Activated CD4-positive, alpha-beta T cell treated with anti-CD3 and anti-CD28 coated beads for 36 hours (primary cell): ENCODE data around the gene BCAP29. TPM values are rescaled to one million over a fixed set of nuclear protein-coding genes. Genes with fewer than 3 reads are reported as not detected.
"Not testable (repeated sequence)": the region's sequence is repeated elsewhere in the genome, so short reads cannot be mapped to it uniquely, and the experiment has no call there.

Source experiments
- ATAC-seq: fragments of 200-7000 bp; cut with Tn5 transposase; one replicate; pipeline ENCODE4 v1.10.0; 2021; ENCODE audit warnings: mild to moderate bottlenecking, moderate library complexity
- CTCF ChIA-PET: fragments of 350-600 bp; sonication (Branson Sonifier 250); formaldehyde crosslinking; loops from one replicate; lab custom pipeline; 2021; ENCODE audit warnings: antibody characterized with exemption; lab: Charles Lee
- POLR2A ChIA-PET: fragments of 350-600 bp; sonication (Branson Sonifier 250); formaldehyde crosslinking; loops from one replicate; lab custom pipeline; 2021; ENCODE audit warnings: antibody characterized with exemption, inconsistent platforms; lab: Charles Lee
- DNase-seq: peaks from one replicate; pipeline ENCODE4 v3.0.0-alpha.2; 2020
- H3K27ac Mint-ChIP-seq: one replicate; pipeline ENCODE4 v1.8.0; 2021; ENCODE audit warnings: mixed read lengths
- H3K27me3 Mint-ChIP-seq: one replicate; pipeline ENCODE4 v1.8.0; 2021; ENCODE audit warnings: mixed read lengths
- H3K36me3 Mint-ChIP-seq: one replicate; pipeline ENCODE4 v1.8.0; 2021; ENCODE audit warnings: low read depth, mixed read lengths
- H3K4me1 Mint-ChIP-seq: one replicate; pipeline ENCODE4 v1.8.0; 2021; ENCODE audit warnings: mixed read lengths
- H3K4me3 Mint-ChIP-seq: one replicate; pipeline ENCODE4 v1.8.0; 2021; ENCODE audit warnings: mild to moderate bottlenecking, moderate library complexity, mixed read lengths
- H3K9me3 Mint-ChIP-seq: one replicate; pipeline ENCODE4 v1.8.0; 2021; ENCODE audit warnings: low read depth, mixed read lengths
- intact Hi-C, 2 experiments: fragments of 100-400 bp; cut with DNase I in 1 of 2; cut with micrococcal nuclease in 1 of 2; formaldehyde crosslinking; loops; one replicate each; pipeline versions ENCODE4 v1.14.2 to v1.15.1; 2022 to 2024; cut with DNase I, micrococcal nuclease
- total RNA-seq, 2 experiments: library from RNA; stranded (reverse); gene quantifications; one replicate each; pipeline ENCODE4 v1.2.3, GENCODE V29; 2021

BCAP29 gene
- total RNA-seq, 2 experiments from 2014 or later: 31.4 to 38.8 TPM

DNA sequence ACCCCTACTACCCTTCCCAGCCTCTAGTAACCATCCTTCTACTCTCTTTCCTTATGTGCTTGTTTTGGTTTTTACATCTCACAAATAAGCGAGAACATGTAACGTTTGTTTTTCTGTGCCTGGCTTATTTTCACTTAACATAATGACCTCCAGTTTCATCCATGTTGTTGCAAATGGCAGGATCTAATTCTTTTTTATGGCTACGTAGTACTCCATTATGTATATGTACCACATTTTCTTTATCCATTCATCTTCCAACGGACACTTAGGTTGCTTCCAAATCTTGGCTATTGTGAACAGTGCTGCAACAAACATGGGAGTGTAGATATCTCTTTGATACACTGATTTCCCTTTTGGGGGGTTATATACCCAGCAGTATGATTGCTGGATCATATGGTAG, 47.0 kb downstream of the BCAP29 start:
- ATAC-seq (no peak), DNase-seq (no peak)
- Mint-ChIP-seq H3K4me3 (no peak overlapping the region), H3K27ac (no peak overlapping the region), H3K9me3 (peaks cover 6% of the 10 kb centered on the region), H3K4me1 (peaks cover 2% of the 10 kb centered on the region), H3K27me3 (no peaks in the 10 kb centered on the region), H3K36me3 (no peaks in the 10 kb centered on the region)
- CTCF ChIA-PET: no interaction called here
- intact Hi-C loops: no loop called here
- POLR2A ChIA-PET: interaction anchor here (0.7 kb wide), 1 partner anchor 9 kb away, joined by 3 read pairs; no protein-coding TSS in a partner anchor

DNA sequence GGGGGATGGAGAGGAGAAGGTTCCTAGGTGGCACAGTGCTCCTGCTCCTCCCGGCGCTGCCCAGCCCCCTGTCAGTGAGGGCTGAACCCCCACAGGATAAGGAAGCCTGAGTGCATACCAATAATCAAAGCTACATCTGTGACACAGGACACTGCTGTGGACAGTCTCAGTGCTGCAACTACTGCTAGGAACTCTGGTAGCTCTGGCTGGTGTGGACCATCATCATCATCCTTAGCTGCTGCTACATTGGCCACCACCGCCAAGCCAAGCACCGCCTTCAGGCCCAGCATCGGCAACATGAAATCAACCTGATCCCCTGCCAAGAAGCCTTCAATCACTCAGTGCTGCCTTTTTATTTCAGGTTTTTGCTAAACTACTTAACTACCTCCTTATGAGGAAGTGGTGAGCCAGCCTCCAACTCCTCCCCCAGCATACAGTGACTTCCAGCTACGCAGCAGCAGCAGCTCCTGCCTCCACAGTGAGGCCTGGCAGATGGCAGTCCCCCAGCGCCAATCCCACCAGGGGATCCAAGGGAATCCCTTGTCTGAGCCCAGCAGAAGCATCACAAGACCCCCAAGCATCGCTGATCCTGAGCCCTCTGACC, 48.5 kb downstream of the BCAP29 start:
- peak; percentile 33 for ATAC-seq
- intact Hi-C loops: no loop called here
- POLR2A ChIA-PET: no interaction called here
- CTCF ChIA-PET: no interaction called here
- H3K4me1 Mint-ChIP-seq: peaks cover 2% of the 10 kb centered on the region
- H3K27ac Mint-ChIP-seq: no peak overlapping the region
- H3K27me3 Mint-ChIP-seq: no peaks in the 10 kb centered on the region
- peaks cover 6% of the 10 kb centered on the region for H3K9me3 Mint-ChIP-seq
- H3K36me3 Mint-ChIP-seq: no peaks in the 10 kb centered on the region
- H3K4me3 Mint-ChIP-seq: no peak overlapping the region
- DNase-seq: no peak

DNA sequence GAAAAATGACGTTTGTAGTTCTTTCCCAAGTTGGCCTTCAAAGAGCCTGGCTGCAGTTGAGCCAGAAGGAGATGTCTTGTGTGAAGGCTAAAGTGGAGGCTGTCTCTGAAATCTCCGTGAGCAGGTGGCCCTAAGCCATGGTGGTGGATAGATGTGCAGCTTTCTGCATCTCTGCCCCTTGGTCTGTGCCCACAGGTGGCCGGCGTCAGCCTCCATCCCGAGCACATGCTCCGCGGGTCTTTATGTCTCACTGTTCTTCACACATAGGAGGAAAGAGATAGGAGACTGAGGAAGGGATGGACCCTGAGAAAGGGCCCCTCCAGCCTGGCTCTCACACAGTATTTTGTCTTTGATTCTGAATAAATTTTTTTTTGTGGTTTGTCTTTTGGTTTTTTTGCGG, 50.3 kb downstream of the BCAP29 start:
- peaks cover 2% of the 10 kb centered on the region for H3K4me1 Mint-ChIP-seq

DNA sequence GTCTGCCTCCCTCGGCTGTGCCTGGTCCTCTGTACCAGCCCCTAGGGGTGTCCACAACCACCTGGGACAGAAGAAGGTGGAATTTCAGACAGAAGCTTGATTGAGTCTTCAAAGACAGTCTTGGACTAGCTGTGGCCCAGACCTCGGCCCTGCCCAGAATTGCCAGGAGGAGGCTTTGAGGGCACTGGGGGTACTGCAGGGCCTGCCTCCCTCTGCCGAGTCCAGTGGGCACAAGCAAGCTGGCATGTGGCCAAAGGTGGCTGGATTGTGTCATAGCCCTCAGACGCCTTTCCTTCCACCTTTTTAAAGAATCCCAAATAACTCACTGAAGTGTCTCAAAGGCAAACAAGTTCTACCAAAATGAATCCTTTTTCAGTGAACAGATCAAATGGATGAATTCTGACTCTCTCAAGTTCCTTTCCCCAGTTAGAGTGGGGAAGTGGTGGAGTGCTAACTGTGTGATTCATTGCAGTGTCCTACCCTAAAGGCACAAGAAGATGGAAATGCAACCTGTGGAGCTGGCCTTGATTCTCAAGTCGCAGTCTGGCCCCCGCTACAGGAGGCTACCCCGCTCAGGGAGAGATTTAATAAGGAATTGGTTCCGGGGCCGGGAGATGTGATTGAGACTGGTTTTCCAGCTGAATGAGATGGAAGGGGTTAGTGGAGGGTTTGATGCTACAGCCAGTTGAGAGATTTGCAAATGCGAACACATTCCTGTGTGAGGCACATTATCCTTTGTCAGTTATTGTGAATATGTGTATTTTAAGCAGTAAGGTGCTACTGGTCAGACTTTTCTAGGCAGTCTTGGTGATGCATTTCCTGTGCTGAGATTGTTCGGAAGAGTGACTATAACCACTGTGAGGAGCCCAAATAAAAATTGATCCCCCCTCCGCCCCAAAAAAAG, 51.8 kb downstream of the BCAP29 start:
- Mint-ChIP-seq H3K4me1 (peaks cover 2% of the 10 kb centered on the region), H3K27me3 (peaks cover 5% of the 10 kb centered on the region), H3K4me3 (no peak overlapping the region), H3K27ac (no peak overlapping the region), H3K36me3 (peaks cover 1% of the 10 kb centered on the region), H3K9me3 (peaks cover 6% of the 10 kb centered on the region)
- ChIA-PET POLR2A (no interaction called here), CTCF (no interaction called here)
- no peak for ATAC-seq
- DNase-seq: no peak
- intact Hi-C loops: no loop called here

More for the DNA sequence above, 50.3 kb downstream of the BCAP29 start:
- Mint-ChIP-seq H3K9me3 (peaks cover 6% of the 10 kb centered on the region), H3K4me3 (no peak overlapping the region), H3K36me3 (peaks cover 1% of the 10 kb centered on the region), H3K27me3 (peaks cover 3% of the 10 kb centered on the region), H3K27ac (no peak overlapping the region)
- POLR2A ChIA-PET: no interaction called here
- intact Hi-C loops: no loop called here
- DNase-seq: no peak
- ATAC-seq: no peak
- CTCF ChIA-PET: no interaction called here

DNA sequence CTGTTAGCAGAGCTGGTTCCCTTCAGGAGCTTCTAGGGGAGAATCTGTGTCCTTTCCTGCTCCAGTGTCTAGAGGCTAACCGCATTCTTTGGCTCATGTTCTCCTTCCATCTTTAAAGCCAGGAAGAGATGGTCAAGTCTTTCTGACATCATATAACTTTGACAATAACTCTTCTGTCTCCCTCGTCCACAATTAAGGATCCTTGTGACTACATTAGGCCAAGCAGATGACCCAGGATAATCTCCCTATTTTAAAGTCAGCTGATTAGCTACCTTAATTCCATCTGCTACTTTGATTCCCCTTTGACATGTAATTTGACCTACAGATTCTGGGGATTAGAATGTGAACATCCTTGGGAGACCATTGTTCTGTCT, 52.4 kb downstream of the BCAP29 start:
- Mint-ChIP-seq H3K36me3 (peaks cover 1% of the 10 kb centered on the region), H3K27ac (no peak overlapping the region), H3K4me3 (no peak overlapping the region), H3K27me3 (peaks cover 5% of the 10 kb centered on the region), H3K4me1 (peaks cover 2% of the 10 kb centered on the region), H3K9me3 (no peaks in the 10 kb centered on the region)
- POLR2A ChIA-PET: no interaction called here
- intact Hi-C loops: no loop called here
- CTCF ChIA-PET: no interaction called here
- ATAC-seq (no peak), DNase-seq (no peak)

DNA sequence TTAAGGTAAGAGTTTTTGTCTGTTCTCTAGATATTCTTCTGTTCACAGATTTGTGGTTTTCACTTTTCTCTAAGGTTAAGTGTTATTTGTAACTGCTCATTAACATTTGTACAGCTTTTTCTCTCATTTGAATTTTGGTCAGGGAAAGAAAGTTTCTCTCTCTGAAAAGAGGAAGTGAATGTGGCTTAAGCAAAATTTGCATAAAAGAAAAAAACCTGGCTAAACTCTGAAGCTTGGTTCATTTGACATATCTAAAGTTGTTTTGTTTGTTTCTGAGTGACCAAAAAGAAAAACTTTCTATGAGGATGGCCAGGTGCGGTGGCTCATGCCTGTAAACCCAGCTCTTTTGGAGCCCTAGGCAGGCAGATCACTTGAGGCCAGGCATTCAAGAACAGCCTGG, 58.5 kb downstream of the BCAP29 start:
- intact Hi-C loops: no loop called here
- ChIA-PET CTCF (interaction anchor here (0.5 to 1.6 kb wide), 2 partner anchors 23 to 226 kb away, joined by 4 read pairs; no protein-coding TSS in a partner anchor), POLR2A (no interaction called here)
- Mint-ChIP-seq H3K9me3 (no peaks in the 10 kb centered on the region), H3K27ac (no peak overlapping the region), H3K36me3 (peaks cover 1% of the 10 kb centered on the region), H3K4me3 (no peak overlapping the region), H3K27me3 (peaks cover 22% of the 10 kb centered on the region), H3K4me1 (peaks cover 9% of the 10 kb centered on the region)
- DNase-seq: no peak
- ATAC-seq: no peak

DNA sequence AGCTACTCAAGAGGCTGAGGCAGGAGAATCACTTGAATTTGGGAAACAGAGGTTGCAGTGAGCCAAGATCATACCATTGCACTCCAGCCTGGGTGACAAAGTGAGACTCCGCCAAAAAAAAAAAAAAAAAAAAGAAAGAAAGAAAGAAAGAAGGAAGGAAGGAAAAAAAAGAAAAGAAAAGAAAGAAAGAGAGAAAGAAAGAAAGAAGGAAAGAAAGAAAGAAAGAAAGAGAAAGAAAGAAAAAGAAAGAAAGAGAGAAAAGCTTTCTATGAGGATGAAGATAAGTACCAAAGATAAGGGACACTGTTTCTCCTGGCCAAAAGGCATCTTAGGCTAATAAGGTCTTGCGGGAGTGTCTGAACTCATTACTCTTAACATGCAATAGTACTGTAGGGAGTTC, 59.0 kb downstream of the BCAP29 start:
- H3K4me3 Mint-ChIP-seq, DNase-seq, ATAC-seq, H3K4me1 Mint-ChIP-seq, POLR2A ChIA-PET, H3K36me3 Mint-ChIP-seq, intact Hi-C loops, H3K27ac Mint-ChIP-seq, H3K9me3 Mint-ChIP-seq: not testable (repeated sequence)
- CTCF ChIA-PET: interaction anchor here (0.5 to 1.6 kb wide), 2 partner anchors 23 to 227 kb away, joined by 4 read pairs; no protein-coding TSS in a partner anchor
- peaks cover 22% of the 10 kb centered on the region for H3K27me3 Mint-ChIP-seq

DNA sequence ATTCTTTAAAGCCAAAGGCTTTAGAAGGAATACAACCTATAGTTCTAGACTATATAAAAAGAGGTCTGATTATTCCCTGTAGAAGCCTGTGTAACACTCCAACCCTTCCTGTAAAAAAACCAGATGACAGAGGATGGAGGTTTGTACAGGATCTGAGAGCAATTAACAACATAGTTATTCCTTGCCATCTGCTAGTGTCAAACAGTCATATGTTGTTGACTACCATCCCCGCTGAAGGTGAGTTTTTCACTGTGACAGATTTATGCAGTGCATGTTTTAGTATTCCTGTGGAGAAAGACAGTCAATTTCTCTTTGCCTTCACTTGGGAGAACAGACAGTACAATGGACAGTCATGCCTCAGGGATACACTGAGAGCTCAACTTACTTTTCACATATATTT, 61.6 kb downstream of the BCAP29 start:
- H3K27ac Mint-ChIP-seq: no peak overlapping the region
- no peak overlapping the region for H3K4me3 Mint-ChIP-seq
- H3K27me3 Mint-ChIP-seq: peaks cover 23% of the 10 kb centered on the region
- DNase-seq (no peak), ATAC-seq (no peak)
- H3K36me3 Mint-ChIP-seq: no peaks in the 10 kb centered on the region
- no peaks in the 10 kb centered on the region for H3K9me3 Mint-ChIP-seq
- ChIA-PET POLR2A (interaction anchor here (0.7 kb wide), 1 partner anchor 202 kb away, joined by 3 read pairs; no protein-coding TSS in a partner anchor), CTCF (no interaction called here)
- peaks cover 14% of the 10 kb centered on the region for H3K4me1 Mint-ChIP-seq
- intact Hi-C loops: no loop called here

DNA sequence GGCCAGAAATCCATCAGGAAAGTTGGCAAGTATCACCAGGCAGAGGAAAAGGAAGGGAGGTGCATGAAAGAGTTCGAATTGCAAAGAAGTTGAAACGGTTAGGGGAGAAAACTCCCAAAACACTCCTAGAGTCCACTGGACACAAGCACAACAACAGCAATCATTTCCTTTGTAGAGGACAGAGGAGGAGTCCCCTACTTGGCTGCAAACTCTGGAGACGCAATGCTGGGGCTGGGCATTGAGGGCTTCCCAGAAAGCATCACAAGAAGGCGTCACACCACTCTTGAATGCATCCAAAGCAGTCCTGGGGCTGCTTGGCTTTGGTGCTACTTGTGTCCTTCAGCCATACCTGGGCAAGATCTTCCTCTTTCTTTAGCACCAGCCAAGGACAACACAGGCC, 62.5 kb downstream of the BCAP29 start:
- no peaks in the 10 kb centered on the region for H3K36me3 Mint-ChIP-seq
- no peaks in the 10 kb centered on the region for H3K9me3 Mint-ChIP-seq
- peaks cover 25% of the 10 kb centered on the region for H3K27me3 Mint-ChIP-seq
- no peak overlapping the region for H3K4me3 Mint-ChIP-seq
- H3K4me1 Mint-ChIP-seq: peaks cover 14% of the 10 kb centered on the region
- ATAC-seq (no peak), DNase-seq (no peak)
- intact Hi-C loops: no loop called here
- ChIA-PET CTCF (no interaction called here), POLR2A (interaction anchor here (0.6 to 0.7 kb wide), 2 partner anchors 177 to 203 kb away, joined by 3 to 5 read pairs; no protein-coding TSS in a partner anchor)
- H3K27ac Mint-ChIP-seq: no peak overlapping the region

DNA sequence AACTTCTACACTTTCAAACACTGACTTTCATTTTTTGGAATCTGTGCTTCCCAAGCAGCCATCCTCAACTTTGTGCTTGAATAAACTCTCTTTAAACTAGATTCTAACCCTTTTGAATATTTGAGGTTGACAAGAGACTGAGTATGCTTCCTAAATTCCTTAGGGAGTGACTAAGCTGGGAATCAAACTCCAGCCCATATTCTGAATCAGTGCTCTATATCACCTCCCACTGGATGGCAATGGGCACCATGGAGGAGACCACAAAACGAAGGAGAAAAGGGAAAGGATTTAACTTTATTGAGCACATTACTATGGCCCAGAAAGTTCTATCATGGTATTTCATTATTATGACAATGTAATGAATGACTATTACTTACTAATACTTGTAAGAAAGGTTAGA, 63.4 kb downstream of the BCAP29 start:
- CTCF ChIA-PET: no interaction called here
- no peak for ATAC-seq
- H3K27me3 Mint-ChIP-seq: peaks cover 21% of the 10 kb centered on the region

DNA sequence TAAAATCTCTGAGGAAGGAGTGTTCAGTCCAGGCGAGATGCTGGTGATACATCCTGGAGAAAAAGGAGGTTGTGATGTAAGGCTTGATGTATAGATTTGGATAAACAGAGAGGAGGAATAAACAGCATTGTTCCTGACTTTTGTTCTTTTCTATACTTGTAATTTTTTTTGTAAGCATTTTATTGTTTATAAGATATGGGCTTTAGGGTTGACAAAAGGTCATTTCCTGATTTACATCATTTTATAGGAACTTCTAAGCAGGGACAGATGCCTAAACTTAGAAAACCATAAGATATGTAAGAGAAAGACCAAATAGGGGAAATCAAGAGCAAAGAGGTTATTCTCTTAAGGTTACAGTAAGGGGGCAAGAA, 63.9 kb downstream of the BCAP29 start:
- POLR2A ChIA-PET: interaction anchor here (0.6 kb wide), 1 partner anchor 100 kb away, joined by 3 read pairs; no protein-coding TSS in a partner anchor

More for the DNA sequence above, 63.4 kb downstream of the BCAP29 start:
- peaks cover 9% of the 10 kb centered on the region for H3K4me1 Mint-ChIP-seq
- intact Hi-C loops: no loop called here
- DNase-seq: no peak
- no peak overlapping the region for H3K4me3 Mint-ChIP-seq
- H3K27ac Mint-ChIP-seq: no peak overlapping the region
- H3K36me3 Mint-ChIP-seq: no peaks in the 10 kb centered on the region
- no peaks in the 10 kb centered on the region for H3K9me3 Mint-ChIP-seq
- POLR2A ChIA-PET: no interaction called here

More for the DNA sequence above, 63.9 kb downstream of the BCAP29 start:
- CTCF ChIA-PET: no interaction called here
- intact Hi-C loops: no loop called here
- no peak overlapping the region for H3K4me3 Mint-ChIP-seq
- ATAC-seq: no peak
- no peak for DNase-seq
- peaks cover 6% of the 10 kb centered on the region for H3K4me1 Mint-ChIP-seq
- no peaks in the 10 kb centered on the region for H3K9me3 Mint-ChIP-seq
- H3K36me3 Mint-ChIP-seq: no peaks in the 10 kb centered on the region
- H3K27ac Mint-ChIP-seq: peak overlapping the region; percentile 49
- H3K27me3 Mint-ChIP-seq: peaks cover 21% of the 10 kb centered on the region
